ENCODE data around the gene UBFD1. TPM values are rescaled to one million over a fixed set of nuclear protein-coding genes. Genes with fewer than 3 reads are reported as not detected.

Gene UBFD1
- total RNA-seq, 1 experiment from 2014 or later = 89.6 TPM

- POLR2A ChIA-PET = no interaction called here
- no peak overlapping the region for H2AFZ ChIP-seq (ENCODE audit: low read depth, low read length, poor library complexity, severe bottlenecking)
Measured at GRCh38 chr16:23566724-23567123, 9.2 kb downstream of the UBFD1 start.

More at GRCh38 chr16:23566724-23567123, 9.2 kb downstream of the UBFD1 start:
- no peak overlapping the region for H3K9ac ChIP-seq (ENCODE audit: low read length)
- no peaks in the 10 kb centered on the region for H3K9me3 ChIP-seq (ENCODE audit: control insufficient read depth in 1 of 2, insufficient read depth in 1 of 2, low read depth in 1 of 2, low read length in 2 of 2)
- H3K36me3 ChIP-seq (ENCODE audit: control insufficient read depth in 1 of 2, insufficient read depth in 2 of 2, low read length in 2 of 2) = peaks cover 68 to 80% of the 10 kb centered on the region in 2 experiments
- no peaks in the 10 kb centered on the region for H3K9me2 ChIP-seq (ENCODE audit: insufficient read depth)
- no peaks in the 10 kb centered on the region for H3K27me3 ChIP-seq (ENCODE audit: insufficient read depth, low read length)
- H3K4me3 ChIP-seq (replicated peaks in 1 of 2; ENCODE audit: low read depth in 1 of 2, low read length in 2 of 2) = no peak overlapping the region
- TF ChIP-seq ELF1 (IDR thresholded peaks at IDR 0.05; ENCODE audit: borderline replicate concordance, low read depth) = no peak
- no peak for TF ChIP-seq CEBPB (IDR thresholded peaks at IDR 0.05; ENCODE audit: low read depth)
- TF ChIP-seq ZNF274 (IDR thresholded peaks at IDR 0.05; ENCODE audit: low read depth, low read length) = no peak
- no peak for TF ChIP-seq RAD21 (IDR thresholded peaks at IDR 0.05; ENCODE audit: low read depth)
- TF ChIP-seq FOSL1 (IDR thresholded peaks at IDR 0.05; ENCODE audit: low read depth) = no peak
- TF ChIP-seq SRF (IDR thresholded peaks at IDR 0.05; ENCODE audit: low read depth) = no peak
- TF ChIP-seq CBX3 (IDR thresholded peaks at IDR 0.05; ENCODE audit: low read depth) = no peak
- no peak for TF ChIP-seq MAX (IDR thresholded peaks at IDR 0.05)
- no peak for TF ChIP-seq POLR2AphosphoS5 (IDR thresholded peaks at IDR 0.05; ENCODE audit: low read depth, low read length)
- no peak for TF ChIP-seq CTCF (IDR thresholded peaks at IDR 0.05 in 2 of 3, conservative IDR thresholded peaks at IDR 0.05 in 1 of 3; ENCODE audit: borderline replicate concordance in 1 of 3, insufficient read depth in 1 of 3, low read depth in 2 of 3, low read length in 2 of 3)
- no peak for TF ChIP-seq ZFX (IDR thresholded peaks at IDR 0.05)
- TF ChIP-seq EZH2 (IDR thresholded peaks at IDR 0.05) = no peak
- TF ChIP-seq ZBTB33 (IDR thresholded peaks at IDR 0.05; ENCODE audit: extremely low read depth, insufficient replicate concordance, low read length) = no peak
- no peak for TF ChIP-seq EGR1 (IDR thresholded peaks at IDR 0.05; ENCODE audit: low read depth)
- no peak for TF ChIP-seq YY1 (IDR thresholded peaks at IDR 0.05; ENCODE audit: extremely low read depth, insufficient replicate concordance, low read depth, low read length)
- TF ChIP-seq SP1 (IDR thresholded peaks at IDR 0.05; ENCODE audit: low read depth) = no peak
- TF ChIP-seq SIN3A (IDR thresholded peaks at IDR 0.05; ENCODE audit: low read depth) = no peak
- TF ChIP-seq JUND (IDR thresholded peaks at IDR 0.05) = no peak
- TF ChIP-seq POLR2A (IDR thresholded peaks at IDR 0.05; ENCODE audit: borderline replicate concordance, extremely low read depth, insufficient read depth, insufficient read length) = no peak
- TF ChIP-seq TCF7L2 (IDR thresholded peaks at IDR 0.05; ENCODE audit: borderline replicate concordance, extremely low read depth, insufficient read depth, insufficient read length) = no peak
- H3K4me2 ChIP-seq (ENCODE audit: low read length) = no peak overlapping the region
- intact Hi-C loops (cut with micrococcal nuclease) = no loop called here
- H4K20me1 ChIP-seq (ENCODE audit: insufficient read depth) = no peaks in the 10 kb centered on the region
- CTCF ChIA-PET = no interaction called here
- H3K4me1 ChIP-seq (ENCODE audit: control insufficient read depth in 1 of 2, insufficient read depth in 2 of 2, low read length in 2 of 2) = no peaks in the 10 kb centered on the region
- no peak overlapping the region for H3K27ac ChIP-seq (ENCODE audit: low read depth, low read length)
- BruUV-seq (replicated peaks) = no TSS peak
- ATAC-seq (no peak), DNase-seq (ENCODE audit: low read depth, low spot score) (no peak)
- RAD21 ChIA-PET (ENCODE audit: low non-redundant PET in 1 of 2, low total read pairs in 2 of 2, uncharacterized antibody in 2 of 2, unreplicated experiment in 2 of 2) = no interaction called here
- H3K79me2 ChIP-seq (ENCODE audit: insufficient read depth, low read length) = peaks cover 29% of the 10 kb centered on the region; the same call in 1 of the 2 replicates

Data from HCT116 (cell line).